ENCODE data around the gene MYO5B. TPM values are rescaled to one million over a fixed set of nuclear protein-coding genes. Genes with fewer than 3 reads are reported as not detected.

Gene MYO5B
- total RNA-seq, 4 donors from 2014 or later: 1.9 to 18.3 (median 4.4) TPM

DNA sequence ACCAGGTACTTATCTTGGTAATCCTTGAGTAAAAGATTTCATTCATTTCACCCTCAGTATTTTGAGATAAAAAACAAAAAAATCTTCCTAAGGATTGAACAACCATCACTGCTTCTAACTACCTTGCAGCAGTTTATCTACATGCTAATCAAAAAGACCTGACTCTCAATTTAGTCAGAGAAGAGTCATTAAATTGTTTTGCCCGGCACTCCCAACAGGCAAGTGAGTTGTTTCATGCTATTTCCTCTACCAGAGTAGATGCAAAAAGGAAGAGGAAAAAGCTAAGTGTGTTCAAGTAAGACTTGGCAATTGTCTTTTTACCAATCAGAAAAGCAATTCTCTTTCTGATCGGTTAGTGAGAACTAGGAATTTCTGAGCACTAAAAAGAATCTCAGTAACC lies 39.5 kb downstream of the MYO5B start:
- no peak for ATAC-seq
- H3K4me1 ChIP-seq: no peaks in the 10 kb centered on the region
- TF ChIP-seq POLR2AphosphoS5 (IDR thresholded peaks at IDR 0.05) (no peak), POLR2A (IDR thresholded peaks at IDR 0.05) (no peak), EP300 (IDR thresholded peaks at IDR 0.05) (no peak)
- TF ChIP-seq, protein P1, sequence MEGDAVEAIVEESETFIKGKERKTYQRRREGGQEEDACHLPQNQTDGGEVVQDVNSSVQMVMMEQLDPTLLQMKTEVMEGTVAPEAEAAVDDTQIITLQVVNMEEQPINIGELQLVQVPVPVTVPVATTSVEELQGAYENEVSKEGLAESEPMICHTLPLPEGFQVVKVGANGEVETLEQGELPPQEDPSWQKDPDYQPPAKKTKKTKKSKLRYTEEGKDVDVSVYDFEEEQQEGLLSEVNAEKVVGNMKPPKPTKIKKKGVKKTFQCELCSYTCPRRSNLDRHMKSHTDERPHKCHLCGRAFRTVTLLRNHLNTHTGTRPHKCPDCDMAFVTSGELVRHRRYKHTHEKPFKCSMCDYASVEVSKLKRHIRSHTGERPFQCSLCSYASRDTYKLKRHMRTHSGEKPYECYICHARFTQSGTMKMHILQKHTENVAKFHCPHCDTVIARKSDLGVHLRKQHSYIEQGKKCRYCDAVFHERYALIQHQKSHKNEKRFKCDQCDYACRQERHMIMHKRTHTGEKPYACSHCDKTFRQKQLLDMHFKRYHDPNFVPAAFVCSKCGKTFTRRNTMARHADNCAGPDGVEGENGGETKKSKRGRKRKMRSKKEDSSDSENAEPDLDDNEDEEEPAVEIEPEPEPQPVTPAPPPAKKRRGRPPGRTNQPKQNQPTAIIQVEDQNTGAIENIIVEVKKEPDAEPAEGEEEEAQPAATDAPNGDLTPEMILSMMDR (IDR thresholded peaks at IDR 0.05): no peak
- H3K4me3 ChIP-seq: no peak overlapping the region
- no peak overlapping the region for H3K27ac ChIP-seq
- peaks cover 18% of the 10 kb centered on the region for H3K27me3 ChIP-seq
- WGBS, 2 donors (ENCODE audit: low coverage in 1 of 2): 85 to 87% methylated on average over 2 of the region's 2 CpGs
- no peaks in the 10 kb centered on the region for H3K9me3 ChIP-seq
- H3K36me3 ChIP-seq: no peaks in the 10 kb centered on the region

- H3K36me3 ChIP-seq: no peaks in the 10 kb centered on the region
- TF ChIP-seq EP300 (IDR thresholded peaks at IDR 0.05) (no peak), POLR2A (IDR thresholded peaks at IDR 0.05) (no peak), POLR2AphosphoS5 (IDR thresholded peaks at IDR 0.05) (no peak)
- TF ChIP-seq, protein P1 (IDR thresholded peaks at IDR 0.05): no peak
- H3K4me1 ChIP-seq: no peaks in the 10 kb centered on the region
- no peak for ATAC-seq
- no peak overlapping the region for H3K4me3 ChIP-seq
- no peak overlapping the region for H3K27ac ChIP-seq
- peaks cover 8% of the 10 kb centered on the region for H3K27me3 ChIP-seq
- no peaks in the 10 kb centered on the region for H3K9me3 ChIP-seq
- WGBS, 2 donors (ENCODE audit: low coverage in 1 of 2): 52 to 92% methylated on average over 2 of the region's 2 CpGs
Observed at GRCh38 chr18:50154420-50154819, 40.5 kb downstream of the MYO5B start.

- WGBS, 2 donors (ENCODE audit: low coverage in 1 of 2): 95 to 96% methylated on average over 2 of the region's 2 CpGs
- H3K27me3 ChIP-seq: peaks cover 6% of the 10 kb centered on the region
- no peak overlapping the region for H3K27ac ChIP-seq
- H3K4me1 ChIP-seq: no peaks in the 10 kb centered on the region
- H3K9me3 ChIP-seq: no peaks in the 10 kb centered on the region
- ATAC-seq: no peak
- TF ChIP-seq POLR2A (IDR thresholded peaks at IDR 0.05) (no peak), POLR2AphosphoS5 (IDR thresholded peaks at IDR 0.05) (no peak), EP300 (IDR thresholded peaks at IDR 0.05) (no peak)
- TF ChIP-seq, protein P1 (IDR thresholded peaks at IDR 0.05): no peak
- H3K4me3 ChIP-seq: no peak overlapping the region
- no peaks in the 10 kb centered on the region for H3K36me3 ChIP-seq
Observed at GRCh38 chr18:50152900-50153299, 42.0 kb downstream of the MYO5B start.

DNA sequence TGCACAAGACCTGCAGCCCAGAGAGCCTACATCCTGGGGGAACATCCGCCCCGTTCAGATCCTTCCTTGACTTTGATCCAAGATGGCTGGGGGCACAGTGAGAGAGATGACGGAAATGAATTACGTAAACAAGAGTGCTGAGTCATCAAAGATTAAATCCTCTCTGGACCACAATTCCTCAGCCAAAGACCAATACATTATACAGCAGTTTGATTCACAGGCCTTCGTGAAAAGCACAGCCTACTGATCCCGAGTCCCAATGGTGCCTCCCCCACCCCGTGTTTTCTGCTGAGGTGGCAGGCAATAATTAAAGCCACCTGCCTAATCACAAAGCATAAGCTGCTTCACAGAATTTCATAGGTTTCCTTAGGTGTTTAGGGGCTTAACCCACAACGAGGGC lies 43.0 kb downstream of the MYO5B start:
- 50 to 74% methylated on average over 1 to 8 of the region's 8 CpGs for WGBS, 2 donors (ENCODE audit: low coverage in 1 of 2)
- Histone ChIP-seq H3K4me3 (no peak overlapping the region), H3K36me3 (no peaks in the 10 kb centered on the region), H3K4me1 (no peaks in the 10 kb centered on the region), H3K9me3 (no peaks in the 10 kb centered on the region), H3K27me3 (peaks cover 6% of the 10 kb centered on the region), H3K27ac (no peak overlapping the region)
- TF ChIP-seq POLR2AphosphoS5 (IDR thresholded peaks at IDR 0.05) (no peak), POLR2A (IDR thresholded peaks at IDR 0.05) (no peak), EP300 (IDR thresholded peaks at IDR 0.05) (no peak)
- TF ChIP-seq, protein P1 (IDR thresholded peaks at IDR 0.05): no peak
- no peak for ATAC-seq

DNA sequence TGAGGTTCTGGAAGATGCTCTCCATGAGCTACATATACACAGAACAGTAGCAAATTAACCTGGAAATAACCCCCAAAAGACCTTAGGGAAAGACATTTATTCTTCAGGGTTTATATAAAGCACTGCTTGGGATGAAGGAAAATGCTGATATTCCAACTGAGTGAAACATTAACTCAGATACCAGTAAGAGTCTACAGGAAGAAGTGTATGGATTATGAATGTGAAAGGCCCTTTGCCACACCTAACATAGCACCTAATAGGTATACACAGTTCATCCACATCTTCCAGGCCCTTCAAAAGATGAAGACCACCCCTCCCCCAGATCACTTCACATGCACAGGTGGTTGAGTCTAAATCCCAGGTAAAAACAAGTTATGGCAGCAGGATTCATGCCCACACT lies 50.4 kb downstream of the MYO5B start:
- TF ChIP-seq, protein P1 (IDR thresholded peaks at IDR 0.05): no peak
- TF ChIP-seq POLR2AphosphoS5 (IDR thresholded peaks at IDR 0.05) (no peak), POLR2A (IDR thresholded peaks at IDR 0.05) (no peak), EP300 (IDR thresholded peaks at IDR 0.05) (no peak)
- Histone ChIP-seq H3K4me3 (no peak overlapping the region), H3K9me3 (no peaks in the 10 kb centered on the region), H3K36me3 (no peaks in the 10 kb centered on the region), H3K27me3 (peaks cover 9% of the 10 kb centered on the region), H3K27ac (no peak overlapping the region), H3K4me1 (no peaks in the 10 kb centered on the region)
- ATAC-seq: no peak
